Measurements from ENCODE around the gene TBC1D4.

The TBC1D4 gene

DNA sequence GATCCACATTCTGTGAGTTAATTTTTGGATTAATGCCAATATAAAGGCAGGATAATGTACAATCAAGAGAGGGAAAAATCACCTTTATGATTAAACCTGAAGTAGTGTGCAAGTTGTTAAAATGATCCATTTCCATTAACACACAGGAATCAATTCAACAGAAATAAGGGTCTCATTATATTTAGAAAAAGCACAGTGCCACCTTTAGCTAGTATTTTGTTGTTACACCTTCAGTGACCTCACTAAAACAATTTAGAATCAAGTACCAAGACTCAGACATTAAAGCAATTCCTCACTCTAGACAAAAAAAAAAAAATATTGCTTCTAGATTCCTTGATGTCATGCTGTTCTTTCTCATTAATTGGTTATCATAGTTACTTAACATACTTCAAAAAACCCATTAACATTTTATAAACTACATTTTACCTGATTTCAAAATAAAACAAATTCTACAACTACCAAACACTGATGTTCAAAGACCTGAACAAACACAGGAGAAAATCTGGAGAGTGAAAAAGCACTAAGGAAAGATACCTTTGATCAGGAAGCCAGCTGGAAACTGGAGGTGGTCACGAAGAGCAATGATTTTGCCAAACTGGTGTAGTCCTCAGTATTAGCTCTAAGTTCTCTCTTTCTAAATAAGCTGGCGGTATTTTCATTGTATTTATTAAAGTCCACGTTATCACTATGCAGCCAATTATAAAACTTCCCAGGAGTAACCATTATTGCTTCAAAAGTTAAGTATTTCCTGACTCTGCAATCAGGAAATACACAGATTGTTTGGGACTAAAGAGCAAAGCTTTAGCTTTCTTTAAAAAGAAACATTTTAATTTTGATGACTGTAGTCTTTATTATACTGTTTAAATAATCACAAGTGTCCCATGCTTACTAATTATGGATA is 115.3 kb downstream of the TBC1D4 start:
- no peaks in the 10 kb centered on the region for H3K27me3 ChIP-seq (ENCODE audit: control insufficient read depth in 5 of 5, insufficient read depth in 4 of 5, low read length in 5 of 5)
- no peaks in the 10 kb centered on the region for H3K9me3 ChIP-seq (ENCODE audit: control insufficient read depth in 5 of 5, low read length in 5 of 5)
- H3K4me3 ChIP-seq (ENCODE audit: low read depth in 1 of 5, low read length in 5 of 5): peak overlapping the region in 1 of 5 donors; percentile 26
- peaks cover 3 to 30% (median 28%) of the 10 kb centered on the region in 5 donors for H3K4me1 ChIP-seq (ENCODE audit: control insufficient read depth in 5 of 5, insufficient read depth in 5 of 5, low read length in 5 of 5)
- H3K9ac ChIP-seq (ENCODE audit: low read length in 5 of 5): peak overlapping the region in 1 of 5 donors; percentile 26
- peaks cover 0 to 5% (median 4%) of the 10 kb centered on the region in 5 donors for H3K36me3 ChIP-seq (ENCODE audit: control insufficient read depth in 5 of 5, insufficient read depth in 5 of 5, low read length in 5 of 5)
- peak overlapping the region; percentile 79 for H3K27ac ChIP-seq (ENCODE audit: low read depth, low read length)

DNA sequence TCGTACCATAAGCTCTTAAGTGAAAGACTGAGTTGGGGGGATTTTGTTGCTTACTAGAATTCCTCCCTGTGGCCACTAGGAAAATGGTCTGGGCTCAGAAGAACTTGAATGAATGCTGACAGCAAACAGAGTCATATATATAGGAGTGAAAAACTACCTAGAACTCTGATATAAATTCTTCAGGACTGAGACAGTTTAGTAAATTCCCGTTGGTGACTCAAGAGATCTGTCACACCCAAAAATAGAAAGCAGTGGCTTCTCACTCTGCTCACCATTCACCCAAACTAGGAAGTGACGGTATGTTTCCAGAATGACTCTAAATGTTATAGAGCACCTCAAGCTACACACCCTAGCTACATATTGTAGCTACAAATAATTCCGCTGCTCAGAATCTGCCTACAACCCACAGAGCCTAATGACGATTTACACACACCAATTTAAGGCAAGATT is 116.2 kb downstream of the TBC1D4 start:
- Histone ChIP-seq H3K27me3 (ENCODE audit: control insufficient read depth in 5 of 5, insufficient read depth in 4 of 5, low read length in 5 of 5) (no peaks in the 10 kb centered on the region), H3K4me1 (ENCODE audit: control insufficient read depth in 5 of 5, insufficient read depth in 5 of 5, low read length in 5 of 5) (peaks cover 3 to 29% (median 25%) of the 10 kb centered on the region in 5 donors), H3K36me3 (ENCODE audit: control insufficient read depth in 5 of 5, insufficient read depth in 5 of 5, low read length in 5 of 5) (peaks cover 0 to 7% (median 4%) of the 10 kb centered on the region in 5 donors), H3K9ac (ENCODE audit: low read length in 5 of 5) (no peak overlapping the region), H3K27ac (ENCODE audit: low read depth, low read length) (peak overlapping the region; percentile 79), H3K9me3 (ENCODE audit: control insufficient read depth in 5 of 5, low read length in 5 of 5) (no peaks in the 10 kb centered on the region), H3K4me3 (ENCODE audit: low read depth in 1 of 5, low read length in 5 of 5) (no peak overlapping the region)

DNA sequence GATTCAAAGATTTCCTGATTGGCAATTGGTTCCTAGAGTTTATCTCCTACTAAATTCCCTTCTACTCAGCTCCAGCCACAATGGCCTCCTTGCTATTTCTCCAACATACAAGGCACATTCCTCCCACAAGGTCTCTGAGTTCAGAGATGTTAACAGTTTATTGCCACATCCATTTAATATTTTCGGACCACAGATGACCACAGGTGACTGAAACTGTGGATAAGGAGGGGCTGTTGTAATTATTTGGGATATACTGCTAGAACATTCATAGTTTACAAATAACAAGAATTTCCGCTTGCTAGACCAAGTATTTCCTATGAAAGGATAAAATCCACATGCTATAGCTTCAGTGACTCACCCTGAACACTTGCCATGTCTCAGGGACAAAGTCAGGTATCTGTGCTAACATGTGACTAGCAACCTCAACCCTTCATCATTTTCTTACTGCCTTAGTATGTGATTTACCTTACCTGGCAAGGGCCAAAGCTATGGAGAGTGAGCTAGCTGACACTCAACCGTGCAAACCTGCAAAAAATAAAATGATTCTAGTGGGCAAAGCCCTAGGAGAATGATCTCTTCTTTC is 117.7 kb downstream of the TBC1D4 start:
- Histone ChIP-seq H3K36me3 (ENCODE audit: control insufficient read depth in 5 of 5, insufficient read depth in 5 of 5, low read length in 5 of 5) (peaks cover 0 to 7% (median 4%) of the 10 kb centered on the region in 5 donors), H3K27ac (ENCODE audit: low read depth, low read length) (no peak overlapping the region), H3K9ac (ENCODE audit: low read length in 5 of 5) (no peak overlapping the region), H3K9me3 (ENCODE audit: control insufficient read depth in 5 of 5, low read length in 5 of 5) (no peaks in the 10 kb centered on the region), H3K4me3 (ENCODE audit: low read depth in 1 of 5, low read length in 5 of 5) (no peak overlapping the region), H3K4me1 (ENCODE audit: control insufficient read depth in 5 of 5, insufficient read depth in 5 of 5, low read length in 5 of 5) (peaks cover 3 to 29% (median 25%) of the 10 kb centered on the region in 5 donors), H3K27me3 (ENCODE audit: control insufficient read depth in 5 of 5, insufficient read depth in 4 of 5, low read length in 5 of 5) (no peaks in the 10 kb centered on the region)

DNA sequence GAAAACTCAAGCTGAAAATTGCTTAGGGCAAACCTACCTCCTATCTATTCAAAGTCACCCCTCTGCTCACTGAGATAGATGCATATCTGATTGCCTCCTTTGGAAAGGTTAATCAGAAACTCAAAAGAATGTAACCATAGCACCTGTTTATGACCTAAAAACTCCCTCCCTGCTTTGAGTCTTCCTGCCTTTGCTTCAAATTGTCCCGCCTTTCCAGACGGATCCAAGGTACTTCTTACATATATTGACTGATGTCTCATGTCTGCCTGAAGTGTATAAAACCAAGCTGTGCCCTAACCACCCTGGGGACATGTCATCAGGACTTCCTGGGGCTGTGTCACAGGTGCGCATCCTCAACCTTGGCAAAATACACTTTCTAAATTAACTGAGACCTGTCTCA is 118.6 kb downstream of the TBC1D4 start:
- Histone ChIP-seq H3K9me3 (ENCODE audit: control insufficient read depth in 5 of 5, low read length in 5 of 5) (no peaks in the 10 kb centered on the region), H3K9ac (ENCODE audit: low read length in 5 of 5) (no peak overlapping the region), H3K4me1 (ENCODE audit: control insufficient read depth in 5 of 5, insufficient read depth in 5 of 5, low read length in 5 of 5) (peaks cover 2 to 26% (median 20%) of the 10 kb centered on the region in 5 donors), H3K27me3 (ENCODE audit: control insufficient read depth in 5 of 5, insufficient read depth in 4 of 5, low read length in 5 of 5) (no peaks in the 10 kb centered on the region), H3K4me3 (ENCODE audit: low read depth in 1 of 5, low read length in 5 of 5) (no peak overlapping the region), H3K36me3 (ENCODE audit: control insufficient read depth in 5 of 5, insufficient read depth in 5 of 5, low read length in 5 of 5) (peaks cover 0 to 7% (median 4%) of the 10 kb centered on the region in 5 donors), H3K27ac (ENCODE audit: low read depth, low read length) (no peak overlapping the region)

DNA sequence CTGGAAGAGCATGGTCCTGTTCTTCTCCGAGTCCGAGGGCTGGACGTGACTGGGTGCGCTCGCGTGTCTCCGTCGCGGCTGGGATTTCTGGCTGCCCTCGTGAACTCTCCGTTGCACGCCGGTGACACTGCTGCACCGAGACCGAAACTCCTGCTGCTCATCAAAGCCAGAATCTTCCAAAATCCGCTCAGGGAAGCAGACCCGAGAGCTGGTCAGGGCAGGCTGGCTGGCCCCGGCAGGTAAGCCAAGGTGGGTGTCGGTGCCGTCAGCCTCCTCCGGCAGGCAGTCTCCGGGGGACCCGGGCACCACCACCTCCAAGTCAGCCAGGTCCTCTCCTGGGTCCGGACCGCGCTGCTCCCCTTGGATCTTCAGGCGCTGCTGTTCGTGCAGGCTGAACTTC is 119.9 kb downstream of the TBC1D4 start:
- no peak overlapping the region for H3K27ac ChIP-seq (ENCODE audit: low read depth, low read length)
- peaks cover 0 to 15% (median 14%) of the 10 kb centered on the region in 5 donors for H3K4me1 ChIP-seq (ENCODE audit: control insufficient read depth in 5 of 5, insufficient read depth in 5 of 5, low read length in 5 of 5)

DNA sequence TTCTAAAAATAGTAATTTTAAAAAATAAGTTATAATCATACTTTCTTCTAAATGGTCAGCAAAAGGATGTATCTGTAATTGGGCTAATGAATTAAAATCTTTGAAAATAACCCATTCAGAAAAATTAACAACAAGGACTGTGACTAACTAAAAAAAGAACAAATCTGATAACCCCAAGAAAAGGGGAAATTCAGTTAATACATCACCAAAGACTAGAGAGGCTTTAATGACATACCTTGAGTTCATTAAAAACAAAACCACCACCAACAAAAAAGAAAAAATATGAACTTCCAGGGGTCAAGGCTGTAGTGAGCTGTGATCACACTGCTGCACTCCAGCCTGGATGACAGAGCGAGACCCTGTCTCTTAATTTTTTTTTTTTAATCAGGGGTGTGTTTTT is 121.8 kb downstream of the TBC1D4 start:
- no peak overlapping the region for H3K4me3 ChIP-seq (ENCODE audit: low read depth in 1 of 5, low read length in 5 of 5)
- H3K27ac ChIP-seq (ENCODE audit: low read depth, low read length): no peak overlapping the region
- no peaks in the 10 kb centered on the region for H3K9me3 ChIP-seq (ENCODE audit: control insufficient read depth in 5 of 5, low read length in 5 of 5)
- H3K4me1 ChIP-seq (ENCODE audit: control insufficient read depth in 5 of 5, insufficient read depth in 5 of 5, low read length in 5 of 5): peaks cover 0 to 7% (median 0%) of the 10 kb centered on the region in 5 donors
- no peaks in the 10 kb centered on the region for H3K27me3 ChIP-seq (ENCODE audit: control insufficient read depth in 5 of 5, insufficient read depth in 4 of 5, low read length in 5 of 5)
- peaks cover 4 to 14% (median 9%) of the 10 kb centered on the region in 5 donors for H3K36me3 ChIP-seq (ENCODE audit: control insufficient read depth in 5 of 5, insufficient read depth in 5 of 5, low read length in 5 of 5)
- no peak overlapping the region for H3K9ac ChIP-seq (ENCODE audit: low read length in 5 of 5)

More for the DNA sequence above, 119.9 kb downstream of the TBC1D4 start:
- H3K9me3 ChIP-seq (ENCODE audit: control insufficient read depth in 5 of 5, low read length in 5 of 5): no peaks in the 10 kb centered on the region
- H3K4me3 ChIP-seq (ENCODE audit: low read depth in 1 of 5, low read length in 5 of 5): no peak overlapping the region
- peaks cover 0 to 7% (median 4%) of the 10 kb centered on the region in 5 donors for H3K36me3 ChIP-seq (ENCODE audit: control insufficient read depth in 5 of 5, insufficient read depth in 5 of 5, low read length in 5 of 5)
- H3K27me3 ChIP-seq (ENCODE audit: control insufficient read depth in 5 of 5, insufficient read depth in 4 of 5, low read length in 5 of 5): no peaks in the 10 kb centered on the region
- no peak overlapping the region for H3K9ac ChIP-seq (ENCODE audit: low read length in 5 of 5)

DNA sequence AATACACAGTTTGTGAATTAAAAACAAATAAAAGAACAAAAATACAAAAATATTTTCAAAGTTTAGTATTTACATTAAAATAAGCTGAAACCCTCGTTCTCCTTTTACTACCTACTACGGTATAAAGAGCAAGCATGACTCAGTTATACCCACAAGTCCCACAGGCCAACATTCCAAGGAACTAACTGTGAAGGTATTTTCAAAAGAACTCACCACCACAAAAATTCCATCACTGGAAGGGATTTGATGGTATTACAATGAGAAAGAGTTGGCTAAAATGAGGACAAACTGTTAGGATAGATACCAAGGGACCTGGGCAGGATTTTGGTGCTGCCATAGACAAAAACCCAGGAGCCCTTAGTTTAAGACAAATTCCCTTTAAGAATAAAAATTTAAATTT is 122.7 kb downstream of the TBC1D4 start:
- Histone ChIP-seq H3K9me3 (ENCODE audit: control insufficient read depth in 5 of 5, low read length in 5 of 5) (no peaks in the 10 kb centered on the region), H3K27ac (ENCODE audit: low read depth, low read length) (no peak overlapping the region)

DNA sequence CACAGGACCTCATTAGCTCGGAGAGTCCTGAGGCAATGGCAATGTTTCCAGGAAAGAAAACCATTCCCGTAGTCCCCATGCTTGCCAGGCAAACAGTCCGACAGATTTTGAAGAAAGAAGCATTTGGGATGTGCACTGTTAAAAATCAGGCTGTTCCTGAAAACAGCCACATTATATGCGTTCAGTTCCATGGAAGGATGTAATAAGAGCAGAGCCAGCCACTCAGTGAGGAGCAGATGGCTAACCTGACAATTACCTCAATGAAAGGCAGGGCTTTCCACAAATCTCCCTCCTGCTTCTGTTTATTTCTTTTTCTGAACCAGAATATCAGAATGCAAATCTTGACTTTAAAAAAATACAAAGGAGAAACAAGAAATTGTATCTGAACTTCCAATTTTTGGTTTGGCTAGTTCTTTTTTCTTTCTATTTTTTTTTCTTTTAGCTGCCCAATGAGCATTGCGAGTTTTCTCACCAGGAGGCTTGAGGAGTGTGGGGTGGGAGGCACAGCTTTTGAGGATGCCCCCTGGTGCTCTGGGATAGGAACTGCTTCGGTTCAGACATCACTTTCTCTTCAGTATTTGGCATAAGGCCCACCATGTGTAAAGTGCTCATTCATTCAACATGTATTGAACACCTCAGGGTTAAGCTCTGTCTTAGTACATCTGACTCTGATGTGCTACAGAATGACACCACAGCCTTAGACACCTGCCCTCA is 124.2 kb downstream of the TBC1D4 start:
- H3K27ac ChIP-seq (ENCODE audit: low read depth, low read length): no peak overlapping the region
- no peak overlapping the region for H3K4me3 ChIP-seq (ENCODE audit: low read depth in 1 of 5, low read length in 5 of 5)
- H3K9ac ChIP-seq (ENCODE audit: low read length in 5 of 5): no peak overlapping the region
- H3K4me1 ChIP-seq (ENCODE audit: control insufficient read depth in 5 of 5, insufficient read depth in 5 of 5, low read length in 5 of 5): peaks cover 0 to 7% (median 0%) of the 10 kb centered on the region in 5 donors
- no peaks in the 10 kb centered on the region for H3K9me3 ChIP-seq (ENCODE audit: control insufficient read depth in 5 of 5, low read length in 5 of 5)
- peaks cover 12 to 28% (median 17%) of the 10 kb centered on the region in 5 donors for H3K36me3 ChIP-seq (ENCODE audit: control insufficient read depth in 5 of 5, insufficient read depth in 5 of 5, low read length in 5 of 5)
- no peaks in the 10 kb centered on the region for H3K27me3 ChIP-seq (ENCODE audit: control insufficient read depth in 5 of 5, insufficient read depth in 4 of 5, low read length in 5 of 5)

More for the DNA sequence above, 122.7 kb downstream of the TBC1D4 start:
- Histone ChIP-seq H3K27me3 (ENCODE audit: control insufficient read depth in 5 of 5, insufficient read depth in 4 of 5, low read length in 5 of 5) (no peaks in the 10 kb centered on the region), H3K4me1 (ENCODE audit: control insufficient read depth in 5 of 5, insufficient read depth in 5 of 5, low read length in 5 of 5) (peaks cover 0 to 7% (median 0%) of the 10 kb centered on the region in 5 donors), H3K9ac (ENCODE audit: low read length in 5 of 5) (no peak overlapping the region), H3K36me3 (ENCODE audit: control insufficient read depth in 5 of 5, insufficient read depth in 5 of 5, low read length in 5 of 5) (peaks cover 7 to 22% (median 9%) of the 10 kb centered on the region in 5 donors), H3K4me3 (ENCODE audit: low read depth in 1 of 5, low read length in 5 of 5) (no peak overlapping the region)

DNA sequence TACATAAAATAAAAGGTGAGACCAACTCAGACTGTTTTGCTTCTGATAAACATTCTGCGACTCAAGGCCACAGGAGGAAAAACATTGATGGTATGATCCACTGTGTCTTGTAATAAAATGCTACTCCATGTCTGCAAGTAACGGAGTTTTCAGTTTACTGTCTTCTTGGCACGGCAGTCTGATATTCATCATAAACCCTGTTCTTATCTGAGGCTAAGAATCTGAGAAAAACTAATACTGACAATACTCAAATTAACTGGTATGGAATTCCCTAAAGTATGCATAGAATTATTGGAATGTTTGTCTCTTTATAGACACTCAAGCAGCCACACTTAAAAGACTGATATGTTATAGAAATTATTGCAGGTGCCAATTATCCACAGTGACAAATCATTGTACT is 125.5 kb downstream of the TBC1D4 start:
- H3K27me3 ChIP-seq (ENCODE audit: control insufficient read depth in 5 of 5, insufficient read depth in 4 of 5, low read length in 5 of 5): no peaks in the 10 kb centered on the region
- peaks cover 0 to 7% (median 0%) of the 10 kb centered on the region in 5 donors for H3K4me1 ChIP-seq (ENCODE audit: control insufficient read depth in 5 of 5, insufficient read depth in 5 of 5, low read length in 5 of 5)
- H3K9me3 ChIP-seq (ENCODE audit: control insufficient read depth in 5 of 5, low read length in 5 of 5): no peaks in the 10 kb centered on the region
- no peak overlapping the region for H3K27ac ChIP-seq (ENCODE audit: low read depth, low read length)
- H3K36me3 ChIP-seq (ENCODE audit: control insufficient read depth in 5 of 5, insufficient read depth in 5 of 5, low read length in 5 of 5): peaks cover 7 to 24% (median 19%) of the 10 kb centered on the region in 5 donors
- H3K9ac ChIP-seq (ENCODE audit: low read length in 5 of 5): no peak overlapping the region
- H3K4me3 ChIP-seq (ENCODE audit: low read depth in 1 of 5, low read length in 5 of 5): no peak overlapping the region

All from subcutaneous abdominal adipose tissue (tissue), 5 donors.